DOHH2 (cell line): ENCODE measurements around the gene LGI2.

Experiments used
- EZH2phosphoT487 ChIP-seq: fragments of 200-600 bp; sonication (generic); IDR thresholded peaks from 2 replicates; pipeline ENCODE4 v1.6.1; 2017; ENCODE audit warnings: borderline replicate concordance, mild to moderate bottlenecking, antibody characterized with exemption, low read length, moderate library complexity, mixed read lengths
- TF ChIP-seq, protein P1 (sequence below): fragments of 200-600 bp; sonication (generic); IDR thresholded peaks from one replicate; pipeline ENCODE4 v1.5.1; 2014; ENCODE audit warnings: antibody characterized with exemption, mild to moderate bottlenecking, low read depth, low read length; ENCODE audit not compliant: poor library complexity, severe bottlenecking

DNA sequence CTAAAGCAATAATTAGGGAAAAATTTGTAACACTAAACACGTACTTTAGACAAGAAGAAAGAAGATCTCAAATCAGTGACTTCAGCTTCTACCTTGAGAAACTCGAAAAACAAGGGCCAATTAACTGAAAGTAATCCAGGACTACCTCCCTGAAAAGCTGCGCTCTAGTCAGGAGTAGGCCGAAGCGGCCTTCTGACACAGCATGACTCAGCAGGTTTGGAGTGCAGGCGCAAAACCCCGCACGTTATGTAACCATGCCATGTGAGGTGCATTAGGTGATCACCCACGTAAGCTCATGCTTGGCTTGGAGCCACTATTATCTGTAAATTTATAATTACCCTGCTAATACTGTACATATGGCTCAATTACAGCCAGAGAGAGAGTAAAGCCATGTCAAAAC lies 65.1 kb downstream of the LGI2 start:
- TF ChIP-seq, protein P1, sequence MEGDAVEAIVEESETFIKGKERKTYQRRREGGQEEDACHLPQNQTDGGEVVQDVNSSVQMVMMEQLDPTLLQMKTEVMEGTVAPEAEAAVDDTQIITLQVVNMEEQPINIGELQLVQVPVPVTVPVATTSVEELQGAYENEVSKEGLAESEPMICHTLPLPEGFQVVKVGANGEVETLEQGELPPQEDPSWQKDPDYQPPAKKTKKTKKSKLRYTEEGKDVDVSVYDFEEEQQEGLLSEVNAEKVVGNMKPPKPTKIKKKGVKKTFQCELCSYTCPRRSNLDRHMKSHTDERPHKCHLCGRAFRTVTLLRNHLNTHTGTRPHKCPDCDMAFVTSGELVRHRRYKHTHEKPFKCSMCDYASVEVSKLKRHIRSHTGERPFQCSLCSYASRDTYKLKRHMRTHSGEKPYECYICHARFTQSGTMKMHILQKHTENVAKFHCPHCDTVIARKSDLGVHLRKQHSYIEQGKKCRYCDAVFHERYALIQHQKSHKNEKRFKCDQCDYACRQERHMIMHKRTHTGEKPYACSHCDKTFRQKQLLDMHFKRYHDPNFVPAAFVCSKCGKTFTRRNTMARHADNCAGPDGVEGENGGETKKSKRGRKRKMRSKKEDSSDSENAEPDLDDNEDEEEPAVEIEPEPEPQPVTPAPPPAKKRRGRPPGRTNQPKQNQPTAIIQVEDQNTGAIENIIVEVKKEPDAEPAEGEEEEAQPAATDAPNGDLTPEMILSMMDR = no peak
- TF ChIP-seq EZH2phosphoT487 = no peak
